Diencephalon (tissue), 1 donor: ENCODE data around the gene MINPP1. TPM values are rescaled to one million over a fixed set of nuclear protein-coding genes. Genes with fewer than 3 reads are reported as not detected.

Experiments used
- total RNA-seq: library from RNA; depleted of rRNA; stranded (reverse); fragments of >200 nt; gene quantifications from one replicate; pipeline ENCODE4 v1.2.3, GENCODE V29; 2014

Gene MINPP1, protein sequence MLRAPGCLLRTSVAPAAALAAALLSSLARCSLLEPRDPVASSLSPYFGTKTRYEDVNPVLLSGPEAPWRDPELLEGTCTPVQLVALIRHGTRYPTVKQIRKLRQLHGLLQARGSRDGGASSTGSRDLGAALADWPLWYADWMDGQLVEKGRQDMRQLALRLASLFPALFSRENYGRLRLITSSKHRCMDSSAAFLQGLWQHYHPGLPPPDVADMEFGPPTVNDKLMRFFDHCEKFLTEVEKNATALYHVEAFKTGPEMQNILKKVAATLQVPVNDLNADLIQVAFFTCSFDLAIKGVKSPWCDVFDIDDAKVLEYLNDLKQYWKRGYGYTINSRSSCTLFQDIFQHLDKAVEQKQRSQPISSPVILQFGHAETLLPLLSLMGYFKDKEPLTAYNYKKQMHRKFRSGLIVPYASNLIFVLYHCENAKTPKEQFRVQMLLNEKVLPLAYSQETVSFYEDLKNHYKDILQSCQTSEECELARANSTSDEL
- 25.1 TPM for total RNA-seq

DNA sequence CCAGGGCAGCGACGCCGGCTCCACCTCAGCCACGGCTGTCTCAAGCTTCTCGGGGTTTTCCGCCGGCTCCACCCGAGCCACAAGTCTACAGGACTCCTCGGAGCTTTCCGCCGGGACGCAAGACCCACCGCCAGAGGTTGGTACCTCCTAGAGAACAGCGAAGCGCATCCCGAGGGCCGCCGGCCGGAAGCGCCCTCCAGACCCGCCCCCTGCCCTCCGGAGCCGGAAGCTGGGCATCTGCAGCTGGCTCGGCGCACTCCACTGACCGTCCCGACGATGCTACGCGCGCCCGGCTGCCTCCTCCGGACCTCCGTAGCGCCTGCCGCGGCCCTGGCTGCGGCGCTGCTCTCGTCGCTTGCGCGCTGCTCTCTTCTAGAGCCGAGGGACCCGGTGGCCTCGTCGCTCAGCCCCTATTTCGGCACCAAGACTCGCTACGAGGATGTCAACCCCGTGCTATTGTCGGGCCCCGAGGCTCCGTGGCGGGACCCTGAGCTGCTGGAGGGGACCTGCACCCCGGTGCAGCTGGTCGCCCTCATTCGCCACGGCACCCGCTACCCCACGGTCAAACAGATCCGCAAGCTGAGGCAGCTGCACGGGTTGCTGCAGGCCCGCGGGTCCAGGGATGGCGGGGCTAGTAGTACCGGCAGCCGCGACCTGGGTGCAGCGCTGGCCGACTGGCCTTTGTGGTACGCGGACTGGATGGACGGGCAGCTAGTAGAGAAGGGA lies at the start of gene MINPP1:
MINPP1 (plus strand) TSS at position 254 of the 726 bp plus-strand sequence; CDS start at position 277, 23 bp downstream.

Other genes with a start within 250 kb of the MINPP1 start
- gene NUTM2D, start 147.1 kb upstream of the MINPP1 start, total RNA-seq: 7.8 TPM
- 3.7 TPM for gene PAPSS2, start 155.0 kb downstream of the MINPP1 start, total RNA-seq